HG02588 (cell line): ENCODE results near the gene SLC16A5.

Experiments
- ATAC-seq: cut with Tn5 transposase; IDR thresholded peaks from one replicate; pipeline ENCODE4 v1.9.1; 2021; ENCODE audit warnings: mild to moderate bottlenecking, moderate library complexity; ENCODE audit not compliant: unreplicated experiment

Gene SLC16A5

GRCh38 chr17:75155191-75155601, 67.4 kb downstream of the SLC16A5 start:
- no peak for ATAC-seq
